Measurements from ENCODE around the gene GLRX. TPM values are rescaled to one million over a fixed set of nuclear protein-coding genes. Genes with fewer than 3 reads are reported as not detected.

Gene GLRX
- total and polyA plus RNA-seq, 2 of the 13 experiments (the other 11 are each of a cell fraction or from before 2014, with no cell fraction given): 63.8 to 499 TPM

DNA sequence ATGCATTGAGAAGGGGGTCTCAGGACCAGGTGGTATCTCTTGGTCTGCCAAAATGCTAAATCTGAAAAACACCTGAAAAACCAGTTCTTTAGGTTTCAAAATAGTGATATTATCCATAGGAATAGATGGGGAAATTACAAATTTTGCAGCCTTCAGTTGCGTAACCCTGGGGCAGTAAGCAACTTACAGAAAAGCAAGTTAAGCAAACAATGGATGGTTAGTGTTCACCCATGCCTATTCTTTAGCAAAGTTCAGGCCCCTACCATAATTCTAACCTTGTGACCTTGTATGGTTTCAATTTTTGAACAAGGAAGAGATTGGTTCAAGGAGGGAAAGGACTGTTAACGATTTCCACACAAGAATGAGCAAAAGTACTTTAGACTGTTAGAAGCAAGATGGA, 24.5 kb downstream of the GLRX start (continued):
- TF ChIP-seq, protein P1, sequence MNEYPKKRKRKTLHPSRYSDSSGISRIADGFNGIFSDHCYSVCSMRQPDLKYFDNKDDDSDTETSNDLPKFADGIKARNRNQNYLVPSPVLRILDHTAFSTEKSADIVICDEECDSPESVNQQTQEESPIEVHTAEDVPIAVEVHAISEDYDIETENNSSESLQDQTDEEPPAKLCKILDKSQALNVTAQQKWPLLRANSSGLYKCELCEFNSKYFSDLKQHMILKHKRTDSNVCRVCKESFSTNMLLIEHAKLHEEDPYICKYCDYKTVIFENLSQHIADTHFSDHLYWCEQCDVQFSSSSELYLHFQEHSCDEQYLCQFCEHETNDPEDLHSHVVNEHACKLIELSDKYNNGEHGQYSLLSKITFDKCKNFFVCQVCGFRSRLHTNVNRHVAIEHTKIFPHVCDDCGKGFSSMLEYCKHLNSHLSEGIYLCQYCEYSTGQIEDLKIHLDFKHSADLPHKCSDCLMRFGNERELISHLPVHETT (CRISPR knock-in tag; conservative IDR thresholded peaks at IDR 0.05): no peak
- TF ChIP-seq ZFP36 (IDR thresholded peaks at IDR 0.05; ENCODE audit: borderline replicate concordance, low read depth, low read length, partially characterized antibody): no peak
- TF ChIP-seq ZNF382 (CRISPR knock-in tag; IDR thresholded peaks at IDR 0.05; ENCODE audit: borderline replicate concordance): no peak
- TF ChIP-seq ZNF264 (CRISPR knock-in tag; IDR thresholded peaks at IDR 0.05): 0 out of 2 replicates have a peak, but pooled peaks have one; percentile 57
- no peak for TF ChIP-seq BHLHE40 (IDR thresholded peaks at IDR 0.05; ENCODE audit: low read length)
- peak; percentile 89 for TF ChIP-seq CEBPG (CRISPR knock-in tag; IDR thresholded peaks at IDR 0.05)
- TF ChIP-seq, protein P2, sequence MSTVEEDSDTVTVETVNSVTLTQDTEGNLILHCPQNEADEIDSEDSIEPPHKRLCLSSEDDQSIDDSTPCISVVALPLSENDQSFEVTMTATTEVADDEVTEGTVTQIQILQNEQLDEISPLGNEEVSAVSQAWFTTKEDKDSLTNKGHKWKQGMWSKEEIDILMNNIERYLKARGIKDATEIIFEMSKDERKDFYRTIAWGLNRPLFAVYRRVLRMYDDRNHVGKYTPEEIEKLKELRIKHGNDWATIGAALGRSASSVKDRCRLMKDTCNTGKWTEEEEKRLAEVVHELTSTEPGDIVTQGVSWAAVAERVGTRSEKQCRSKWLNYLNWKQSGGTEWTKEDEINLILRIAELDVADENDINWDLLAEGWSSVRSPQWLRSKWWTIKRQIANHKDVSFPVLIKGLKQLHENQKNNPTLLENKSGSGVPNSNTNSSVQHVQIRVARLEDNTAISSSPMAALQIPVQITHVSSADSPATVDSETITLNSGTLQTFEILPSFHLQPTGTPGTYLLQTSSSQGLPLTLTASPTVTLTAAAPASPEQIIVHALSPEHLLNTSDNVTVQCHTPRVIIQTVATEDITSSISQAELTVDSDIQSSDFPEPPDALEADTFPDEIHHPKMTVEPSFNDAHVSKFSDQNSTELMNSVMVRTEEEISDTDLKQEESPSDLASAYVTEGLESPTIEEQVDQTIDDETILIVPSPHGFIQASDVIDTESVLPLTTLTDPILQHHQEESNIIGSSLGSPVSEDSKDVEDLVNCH (CRISPR knock-in tag; IDR thresholded peaks at IDR 0.05): no peak
- peak; percentile 52; the same call in 1 of the 2 replicates for TF ChIP-seq NR2F2 (IDR thresholded peaks at IDR 0.05; ENCODE audit: borderline replicate concordance, low read depth)
- peak; percentile 34; the same call in 1 of the 2 replicates for TF ChIP-seq SOX5 (CRISPR knock-in tag; IDR thresholded peaks at IDR 0.05; ENCODE audit: borderline replicate concordance)
- TF ChIP-seq NR2F6 (IDR thresholded peaks at IDR 0.05): peak; percentile 51
- peak; percentile 67 for TF ChIP-seq NR2F6 (CRISPR knock-in tag; IDR thresholded peaks at IDR 0.05)
- TF ChIP-seq ZNF20 (CRISPR knock-in tag; IDR thresholded peaks at IDR 0.05): no peak
- TF ChIP-seq CEBPB (IDR thresholded peaks at IDR 0.05; ENCODE audit: borderline replicate concordance, low read depth, low read length): peak; percentile 95
- TF ChIP-seq, protein P3, sequence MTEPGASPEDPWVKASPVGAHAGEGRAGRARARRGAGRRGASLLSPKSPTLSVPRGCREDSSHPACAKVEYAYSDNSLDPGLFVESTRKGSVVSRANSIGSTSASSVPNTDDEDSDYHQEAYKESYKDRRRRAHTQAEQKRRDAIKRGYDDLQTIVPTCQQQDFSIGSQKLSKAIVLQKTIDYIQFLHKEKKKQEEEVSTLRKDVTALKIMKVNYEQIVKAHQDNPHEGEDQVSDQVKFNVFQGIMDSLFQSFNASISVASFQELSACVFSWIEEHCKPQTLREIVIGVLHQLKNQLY (CRISPR knock-in tag; IDR thresholded peaks at IDR 0.05): no peak
- TF ChIP-seq, protein P4, sequence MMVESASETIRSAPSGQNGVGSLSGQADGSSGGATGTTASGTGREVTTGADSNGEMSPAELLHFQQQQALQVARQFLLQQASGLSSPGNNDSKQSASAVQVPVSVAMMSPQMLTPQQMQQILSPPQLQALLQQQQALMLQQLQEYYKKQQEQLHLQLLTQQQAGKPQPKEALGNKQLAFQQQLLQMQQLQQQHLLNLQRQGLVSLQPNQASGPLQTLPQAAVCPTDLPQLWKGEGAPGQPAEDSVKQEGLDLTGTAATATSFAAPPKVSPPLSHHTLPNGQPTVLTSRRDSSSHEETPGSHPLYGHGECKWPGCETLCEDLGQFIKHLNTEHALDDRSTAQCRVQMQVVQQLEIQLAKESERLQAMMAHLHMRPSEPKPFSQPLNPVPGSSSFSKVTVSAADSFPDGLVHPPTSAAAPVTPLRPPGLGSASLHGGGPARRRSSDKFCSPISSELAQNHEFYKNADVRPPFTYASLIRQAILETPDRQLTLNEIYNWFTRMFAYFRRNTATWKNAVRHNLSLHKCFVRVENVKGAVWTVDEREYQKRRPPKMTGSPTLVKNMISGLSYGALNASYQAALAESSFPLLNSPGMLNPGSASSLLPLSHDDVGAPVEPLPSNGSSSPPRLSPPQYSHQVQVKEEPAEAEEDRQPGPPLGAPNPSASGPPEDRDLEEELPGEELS (CRISPR knock-in tag; IDR thresholded peaks at IDR 0.05): 0 out of 2 replicates have a peak, but pooled peaks have one; percentile 45
- TF ChIP-seq RARA (CRISPR knock-in tag; IDR thresholded peaks at IDR 0.05): 0 out of 2 replicates have a peak, but pooled peaks have one; percentile 45
- no peak for TF ChIP-seq ZFP82 (CRISPR knock-in tag; IDR thresholded peaks at IDR 0.05; ENCODE audit: borderline replicate concordance)

Data from HepG2 (cell line).